Measurements from ENCODE around the gene AGER.
"Not testable (repeated sequence)": the region's sequence is repeated elsewhere in the genome, so short reads cannot be mapped to it uniquely, and the experiment has no call there.

Gene AGER

DNA sequence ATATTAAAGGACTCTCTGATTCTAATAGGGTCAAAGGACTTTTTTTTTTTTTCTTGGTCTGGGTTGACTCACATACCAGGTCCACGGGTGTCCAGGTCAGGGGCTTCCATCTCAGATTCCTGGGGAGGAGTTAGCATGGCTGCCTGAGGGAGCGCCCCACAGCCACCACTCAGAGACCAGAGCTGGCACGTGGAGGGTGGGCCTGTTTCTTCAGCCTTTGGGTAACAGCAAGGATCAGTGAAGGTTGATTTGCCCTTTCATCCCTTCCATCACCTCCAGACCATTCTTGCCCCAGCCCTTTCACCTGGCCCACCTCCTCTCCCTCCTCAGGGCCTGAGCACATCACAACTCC, 14.3 kb upstream of the AGER start:
- DNase-seq: no peak

DNA sequence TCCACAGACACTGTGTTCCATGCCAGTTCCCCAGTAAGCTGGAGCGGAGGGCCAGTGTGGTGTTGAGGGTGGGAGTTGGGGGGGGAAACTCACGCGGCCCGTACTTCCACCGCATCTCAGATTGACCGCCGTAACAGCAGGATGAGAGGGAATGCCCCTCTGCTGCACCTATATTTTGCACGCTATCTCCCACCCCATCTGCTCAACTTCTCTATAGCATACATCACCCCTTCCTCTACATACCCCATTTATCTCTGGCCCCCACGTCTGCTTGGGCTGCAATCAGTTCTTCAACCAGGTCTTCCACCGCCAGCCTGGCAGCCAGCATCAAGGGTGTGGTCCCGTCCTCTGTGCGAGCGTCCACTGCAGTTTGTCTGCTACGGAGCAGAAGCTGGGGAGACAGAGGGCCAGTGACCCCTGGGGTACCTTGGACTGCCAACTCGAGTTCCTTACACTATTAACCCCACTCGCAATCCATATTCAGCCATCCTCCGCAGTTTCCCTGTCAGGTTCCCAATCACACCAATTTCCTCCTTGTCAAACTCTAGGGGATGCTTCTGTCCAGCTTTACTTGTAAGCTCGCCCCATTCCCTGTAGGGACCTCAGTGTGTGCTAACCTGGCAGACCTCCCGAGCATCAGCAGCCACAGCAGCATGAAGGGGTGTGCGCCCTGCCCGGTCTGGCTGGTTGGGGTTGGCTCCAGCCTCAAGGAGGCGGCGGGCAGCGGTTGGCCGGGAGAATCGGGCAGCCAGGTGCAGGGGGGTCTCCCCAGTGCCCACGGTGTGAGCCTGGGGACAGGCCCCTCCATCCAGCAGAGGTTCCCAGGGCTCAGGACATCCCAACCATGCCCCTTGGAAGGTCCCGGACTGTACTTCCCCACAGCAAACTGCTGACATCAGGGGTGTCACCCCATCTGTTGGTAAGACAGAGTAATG, 12.9 kb upstream of the AGER start:
- no peak for DNase-seq

- peak in 1 of 2 experiments; percentile 38 for DNase-seq
Observed at GRCh38 chr6:32195902-32196681, 12.0 kb upstream of the AGER start.

DNA sequence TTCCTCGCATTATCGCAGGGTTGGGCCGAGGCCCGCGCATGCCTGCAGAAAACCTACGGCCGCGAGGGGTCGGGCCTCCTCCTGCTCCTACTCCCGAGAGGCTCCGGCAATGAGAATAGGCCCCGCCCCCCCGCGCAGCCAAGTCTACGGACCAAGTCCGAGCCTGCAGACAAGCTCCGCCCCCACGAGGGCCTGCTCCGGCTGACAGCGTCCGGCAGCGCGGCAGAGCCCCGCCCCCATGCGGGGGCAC, 11.5 kb upstream of the AGER start:
- peak; percentile 98 to 99 for DNase-seq

DNA sequence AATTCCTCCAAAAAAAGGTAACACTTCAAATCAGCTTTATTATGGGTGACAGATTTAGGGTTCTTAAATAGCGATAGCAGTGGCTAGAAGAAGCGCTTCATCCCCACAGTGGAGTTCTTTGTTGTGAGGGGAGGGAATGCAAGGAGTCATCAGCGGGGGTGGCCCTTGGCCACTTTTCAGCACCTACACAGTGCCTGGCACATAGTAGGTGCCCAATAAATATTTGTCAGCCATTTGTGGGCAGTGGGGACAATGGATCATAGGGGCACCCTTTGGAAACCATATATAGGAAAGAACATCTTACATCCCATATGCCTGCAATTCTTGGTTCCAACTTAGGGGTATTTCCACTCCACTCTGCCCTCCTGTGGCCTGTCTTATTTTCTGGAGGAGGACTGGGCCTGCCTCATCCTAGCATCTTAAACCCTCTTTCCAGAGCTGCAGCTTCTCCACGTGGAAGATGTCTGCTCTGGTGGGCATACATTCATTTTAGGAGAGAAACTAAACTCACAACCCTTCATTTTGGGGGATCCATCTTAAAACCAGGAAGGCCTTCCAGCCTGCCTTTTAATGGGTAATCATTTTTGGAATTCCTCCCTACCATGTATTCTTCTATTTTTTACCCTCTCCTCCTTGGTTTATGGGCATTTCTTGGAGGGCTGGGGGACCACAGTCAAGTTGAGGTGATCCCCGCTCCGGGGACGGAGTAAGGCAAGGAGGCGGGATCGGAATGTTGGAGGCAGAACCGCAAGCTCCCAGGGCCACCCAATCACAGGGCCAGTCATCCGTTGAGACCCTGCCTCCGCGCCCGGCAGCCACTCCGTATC, 11.0 kb upstream of the AGER start:
- DNase-seq: no peak

DNA sequence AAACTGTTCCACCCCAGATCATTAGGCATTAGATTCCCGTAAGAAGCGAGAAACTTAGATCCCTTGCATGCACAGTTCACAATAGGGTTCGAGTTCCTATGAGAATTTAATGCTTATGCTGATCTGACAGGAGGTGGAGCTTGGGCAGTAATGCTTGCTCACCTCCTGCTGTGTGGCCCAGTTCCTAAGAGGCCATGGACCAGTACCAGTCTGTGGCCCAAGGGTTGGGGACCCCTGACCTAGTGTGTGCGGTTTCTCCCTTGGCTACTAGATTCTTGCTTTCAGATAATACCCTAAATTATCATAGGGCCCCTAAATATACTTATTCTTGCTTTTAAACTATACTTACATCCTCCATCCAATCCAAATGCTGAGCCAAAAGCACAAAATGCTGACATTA, 10.3 kb upstream of the AGER start:
- no peak for DNase-seq

DNA sequence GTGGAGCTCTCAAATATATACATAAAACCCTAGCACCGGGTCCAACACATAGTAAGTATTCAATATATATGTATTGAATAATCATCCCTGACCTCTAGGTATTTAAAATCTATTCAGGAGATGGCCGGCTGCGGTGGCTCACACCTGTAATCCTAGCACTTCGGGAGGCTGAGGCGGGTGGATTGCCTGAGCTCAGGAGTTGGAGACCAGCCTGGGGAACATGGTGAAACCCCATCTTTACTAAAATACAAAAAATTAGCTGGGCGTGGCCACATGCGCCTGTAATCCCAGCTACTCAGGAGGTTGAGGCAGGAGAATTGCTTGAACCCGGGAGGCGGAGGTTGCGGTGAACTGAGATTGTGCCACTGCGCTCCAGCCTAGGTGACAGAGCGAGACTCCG, 9.0 kb upstream of the AGER start:
- DNase-seq: not testable (repeated sequence)

- no peak for DNase-seq
Observed at GRCh38 chr6:32192608-32193039, 8.6 kb upstream of the AGER start, which contains the start of gene GPSM3. TSS of gene GPSM3 (minus strand) at chr6:32192643. CDS start at chr6:32192513, 130 bp downstream.

GRCh38 chr6:32191696-32192607, 7.9 kb upstream of the AGER start:
- DNase-seq: no peak

GRCh38 chr6:32190911-32191677, 7.0 kb upstream of the AGER start:
- DNase-seq: no peak

DNA sequence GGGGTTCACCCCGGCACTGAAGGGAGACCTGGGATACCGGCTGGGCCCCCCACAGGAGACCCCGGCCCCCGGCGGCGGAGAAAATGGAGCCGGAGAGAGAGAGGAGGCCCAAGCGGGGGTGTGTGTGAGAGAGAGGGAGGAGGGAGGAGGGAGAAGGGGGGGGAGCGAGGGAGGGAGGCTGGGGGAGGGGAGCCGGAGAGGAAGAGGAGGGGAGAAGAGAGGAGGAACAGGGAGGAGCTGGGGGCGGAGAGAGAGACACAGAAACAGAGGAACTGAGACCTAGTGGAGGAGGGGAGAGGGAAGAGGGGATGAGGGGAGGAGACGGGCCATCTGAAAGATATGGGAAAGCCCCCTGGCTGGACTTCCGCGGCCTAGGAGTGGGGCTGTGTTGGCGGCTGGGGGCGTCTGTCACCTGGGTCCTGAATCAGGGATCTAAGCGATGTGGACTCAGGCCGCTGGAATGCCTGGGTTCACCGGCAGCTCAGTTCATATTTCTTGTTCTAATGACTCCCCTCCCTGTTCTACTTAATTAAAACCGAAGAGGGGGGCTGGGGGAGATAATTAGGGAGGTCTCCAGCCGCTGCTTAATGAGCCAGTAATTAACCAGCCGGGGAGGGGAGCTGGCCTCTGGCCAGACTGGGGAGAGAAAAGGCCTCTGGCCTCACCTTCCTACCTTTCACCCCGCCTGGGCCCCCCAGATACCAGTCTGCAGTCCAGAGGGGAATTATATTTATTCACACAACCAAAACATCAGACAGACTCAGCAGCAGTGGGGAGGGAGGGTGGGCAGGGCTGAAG, 6.2 kb upstream of the AGER start, which contains the start of gene PBX2:
Gene PBX2 (minus strand): TSS at position 149 of the 798 bp plus-strand sequence. CDS start 287 bp downstream, outside the sequence.
- peak; percentile 47 to 76 for DNase-seq

- DNase-seq: no peak
Observed at GRCh38 chr6:32189742-32190053, 5.6 kb upstream of the AGER start.

- DNase-seq: no peak
Observed at GRCh38 chr6:32189069-32189741, 5.2 kb upstream of the AGER start.

GRCh38 chr6:32188381-32189068, 4.5 kb upstream of the AGER start:
- no peak for DNase-seq

DNA sequence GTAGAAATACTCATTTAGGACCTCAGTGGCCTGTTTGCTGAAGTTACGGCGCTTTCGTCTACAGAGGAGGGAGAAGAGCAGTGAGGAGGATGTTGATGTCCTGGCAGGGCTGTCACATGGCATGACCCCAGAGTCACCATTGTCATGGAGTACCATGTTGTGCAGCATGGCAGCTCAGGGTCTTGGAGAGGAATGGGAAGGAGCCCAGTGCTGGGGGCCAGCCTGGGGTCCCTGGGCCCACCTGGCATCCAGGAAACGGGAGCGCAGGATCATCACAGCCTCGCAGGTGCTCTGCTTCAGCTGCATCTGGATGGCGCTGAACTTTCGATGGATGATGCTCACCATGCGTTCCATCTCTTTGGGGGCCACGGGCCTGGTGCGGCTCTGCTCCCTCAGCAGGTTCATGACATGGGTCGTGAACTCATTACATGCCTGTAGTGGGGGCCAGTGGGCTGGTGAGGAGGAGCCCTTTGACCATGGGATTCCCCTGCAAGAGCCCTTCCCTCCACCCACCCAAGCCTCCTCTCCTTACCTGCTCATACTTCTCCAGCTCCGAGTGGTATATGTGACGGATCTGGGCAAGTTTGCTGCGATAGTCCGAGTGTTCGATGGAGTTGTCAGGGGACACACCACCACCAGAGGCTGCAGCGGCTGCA, 3.8 kb upstream of the AGER start:
- not testable (repeated sequence) for DNase-seq

- DNase-seq: no peak
Observed at GRCh38 chr6:32187009-32187709, 3.1 kb upstream of the AGER start.

- DNase-seq: not testable (repeated sequence)
Observed at GRCh38 chr6:32186151-32186840, 2.2 kb upstream of the AGER start.
